22Rv1 (cell line): ENCODE results near the gene ARPC4.

Experiments used
- H3K27ac ChIP-seq: fragments of 450-650 bp; 2 replicates; pipeline ENCODE4 v1.5.1; 2017
- CTCF ChIP-seq: fragments of 450-650 bp; IDR thresholded peaks from 2 replicates; pipeline ENCODE4 v1.5.1; 2017; ENCODE audit warnings: mild to moderate bottlenecking
- ZFX ChIP-seq: fragments of 450-650 bp; IDR thresholded peaks from 2 replicates; pipeline ENCODE4 v1.6.1; 2017; ENCODE audit warnings: antibody characterized with exemption, borderline replicate concordance

The ARPC4 gene

DNA sequence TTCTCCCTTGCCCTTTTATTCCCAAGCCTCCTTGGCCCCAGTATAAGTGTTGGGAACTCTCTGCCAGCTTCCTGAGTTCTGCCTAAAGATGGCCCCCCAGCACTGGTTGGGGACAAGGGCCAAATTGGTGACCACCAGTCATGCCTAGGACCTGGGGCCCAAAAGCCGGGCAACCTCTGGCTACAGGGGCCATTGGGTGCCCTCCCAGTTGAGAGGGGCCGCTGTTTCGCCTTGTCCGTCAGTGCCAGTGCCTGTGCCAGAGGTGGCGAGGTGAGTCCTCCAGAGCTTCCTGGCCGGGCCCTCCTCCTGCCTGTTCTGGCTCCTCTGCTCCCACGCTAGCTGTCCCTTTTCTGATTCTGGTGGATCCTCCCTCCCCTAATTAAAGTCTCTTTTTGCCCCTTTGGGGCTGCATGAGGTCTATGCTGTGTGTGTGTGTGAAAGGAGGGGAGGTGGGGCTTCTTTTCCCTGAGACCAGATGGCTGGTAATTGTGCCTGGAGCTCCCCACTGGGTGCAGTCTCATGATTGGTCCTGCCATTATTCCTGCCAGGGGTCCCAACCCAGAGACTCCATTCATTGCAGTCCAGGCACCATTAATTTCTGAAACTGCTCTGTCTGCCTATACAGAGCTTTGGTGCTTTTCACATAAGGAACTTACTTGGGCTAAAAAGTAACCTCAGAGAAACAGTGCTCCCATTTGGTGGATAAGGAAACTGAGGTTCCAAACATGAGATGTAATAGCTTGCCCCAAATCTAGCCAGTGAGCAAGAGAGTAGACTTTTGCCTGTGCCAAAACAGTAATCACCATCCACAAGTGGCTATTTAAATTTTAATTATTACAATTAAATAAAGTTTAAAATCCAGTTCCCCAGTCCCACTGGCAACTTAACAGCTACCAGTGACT lies 14.1 kb downstream of the ARPC4 start:
- H3K27ac ChIP-seq = peak overlapping the region; percentile 89
- TF ChIP-seq CTCF = no peak
- TF ChIP-seq ZFX = no peak

GRCh38 chr3:9807981-9808344 lies 15.1 kb downstream of the ARPC4 start:
- TF ChIP-seq CTCF = no peak
- TF ChIP-seq ZFX = no peak
- H3K27ac ChIP-seq = peak overlapping the region; percentile 89

DNA sequence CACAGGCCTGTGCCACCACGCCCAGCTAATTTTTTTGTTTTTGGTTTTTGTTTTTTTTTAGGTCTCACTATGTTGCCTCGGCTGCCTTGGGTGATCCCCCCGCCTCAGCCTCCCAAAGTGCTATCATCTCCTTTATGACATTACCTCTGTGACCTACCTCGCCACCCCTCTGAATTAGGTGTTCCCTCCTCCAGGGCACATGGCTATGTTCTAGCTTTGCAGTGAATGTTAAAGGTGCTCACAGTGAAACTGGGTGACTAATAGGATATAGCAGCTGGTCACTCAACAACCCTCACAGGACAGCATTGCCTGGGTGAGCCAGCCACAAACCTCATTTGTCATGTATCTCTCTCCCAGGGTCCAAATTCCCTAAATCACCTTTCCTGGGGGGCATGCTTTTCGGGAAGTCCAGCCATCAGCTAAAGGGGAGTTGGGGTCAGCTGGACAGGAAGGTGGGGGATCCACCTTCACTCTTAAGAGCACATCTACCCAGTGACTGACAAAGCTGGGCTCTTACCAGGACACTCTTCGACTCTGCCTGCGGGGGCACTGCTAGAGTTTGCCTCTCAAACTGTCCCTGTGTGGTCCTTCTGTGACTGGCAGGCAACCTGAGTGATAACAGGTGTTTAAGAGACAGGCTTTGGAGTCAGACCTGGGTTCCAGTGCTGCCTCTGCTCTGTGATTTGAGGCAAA lies 15.6 kb downstream of the ARPC4 start:
- peak overlapping the region; percentile 89 for H3K27ac ChIP-seq
- TF ChIP-seq CTCF (peak; percentile 53), ZFX (no peak)

- TF ChIP-seq CTCF = no peak
- no peak for TF ChIP-seq ZFX
- H3K27ac ChIP-seq = peak overlapping the region; percentile 89
Observed at GRCh38 chr3:9809239-9809614, 16.3 kb downstream of the ARPC4 start.

DNA sequence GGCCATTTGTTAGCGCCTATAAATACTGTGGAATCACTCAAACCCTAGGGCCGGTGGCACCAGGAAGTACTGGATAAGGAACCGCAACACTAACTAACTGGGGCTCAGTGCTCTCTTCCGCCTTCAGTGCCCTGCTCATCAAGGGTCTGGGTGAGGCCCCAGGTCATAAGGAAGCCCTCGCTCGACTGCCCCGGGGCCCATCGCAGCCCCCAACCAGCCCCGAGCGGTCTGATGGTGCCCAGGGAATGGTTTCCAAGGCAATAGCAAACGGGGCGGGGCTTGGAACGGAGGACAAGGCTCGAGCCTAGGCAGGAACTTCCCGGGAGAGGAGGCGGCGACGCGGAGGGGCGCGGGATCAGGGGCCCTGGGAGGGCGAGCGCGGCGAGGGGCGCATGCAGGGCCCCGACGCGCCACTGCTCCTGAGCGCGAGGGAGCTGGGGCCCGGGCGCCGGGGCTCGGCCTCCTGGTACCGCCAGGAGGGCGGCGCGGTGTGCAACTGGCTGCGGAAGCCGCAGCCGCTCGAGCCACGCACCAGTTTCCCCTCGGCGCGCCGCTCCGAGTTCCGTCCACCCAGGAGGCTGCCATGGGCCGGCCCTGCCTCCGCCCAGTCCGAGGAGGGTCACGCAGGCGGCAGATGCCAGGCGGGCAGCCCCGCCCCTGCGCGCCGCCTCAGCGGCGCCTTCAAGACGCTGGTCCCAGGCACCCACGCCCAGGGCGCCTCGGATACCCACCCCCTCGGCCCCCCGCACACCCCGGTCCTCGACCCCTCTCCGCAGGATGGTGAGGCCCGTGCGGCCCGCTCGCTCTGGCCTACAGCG lies 16.9 kb downstream of the ARPC4 start, which contains the start of gene TTLL3:
Gene TTLL3, plus strand, starts transcription at position 648 of the 818 bp plus-strand sequence. CDS start 400 bp downstream, outside the sequence.
- peak within 1 kb of the TSS; percentile 89 for H3K27ac ChIP-seq
- TF ChIP-seq CTCF (no peak), ZFX (no peak)

GRCh38 chr3:9810433-9810770 lies 17.5 kb downstream of the ARPC4 start:
- TF ChIP-seq CTCF (no peak), ZFX (no peak)
- peak overlapping the region; percentile 89 for H3K27ac ChIP-seq
